Ectodermal cell (in vitro differentiated cells): Measurements from ENCODE around the gene PLEKHA7. TPM values are rescaled to one million over a fixed set of nuclear protein-coding genes. Genes with fewer than 3 reads are reported as not detected.
A peak's percentile ranks its signal among the peaks of the same experiment; 100 is the strongest.
"Not testable (repeated sequence)": the region's sequence is repeated elsewhere in the genome, so short reads cannot be mapped to it uniquely, and the experiment has no call there.

Experiments
- H3K27ac ChIP-seq: 2 replicates; pipeline ENCODE4 v1.7.0; 2013; ENCODE audit warnings: mild to moderate bottlenecking, low read depth, low read length; ENCODE audit not compliant: insufficient read depth, poor library complexity, severe bottlenecking
- H3K27me3 ChIP-seq: 2 replicates; pipeline ENCODE4 v1.7.0; 2013; ENCODE audit warnings: mild to moderate bottlenecking, low read length; ENCODE audit not compliant: insufficient read depth, control insufficient read depth, poor library complexity, severe bottlenecking
- H3K36me3 ChIP-seq: one replicate; pipeline ENCODE4 v1.7.0; 2013; ENCODE audit warnings: low read length; ENCODE audit not compliant: control insufficient read depth, insufficient read depth
- H3K4me1 ChIP-seq: one replicate; pipeline ENCODE4 v1.7.0; 2013; ENCODE audit warnings: low read length; ENCODE audit not compliant: control insufficient read depth, insufficient read depth
- H3K4me3 ChIP-seq: 2 replicates; pipeline ENCODE4 v1.7.0; 2013; ENCODE audit warnings: low read depth, low read length, control low read depth; ENCODE audit not compliant: insufficient read depth
- H3K9me3 ChIP-seq: 2 replicates; pipeline ENCODE4 v1.7.0; 2013; ENCODE audit warnings: mild to moderate bottlenecking, low read length, moderate library complexity; ENCODE audit not compliant: control insufficient read depth
- WGBS, 2 experiments: methylation state at CpG; one replicate each; pipeline ENCODE4 v1.1.7; 2013; ENCODE audit warnings: missing lambda C conversion rate in 2 of 2; 5-methylcytosine and 5-hydroxymethylcytosine counted together
- polyA plus RNA-seq, 4 experiments: library from polyadenylated mRNA; stranded (reverse); fragments of 50-300 nt; gene quantifications; one replicate each; pipeline ENCODE4 v1.2.3, GENCODE V29; 2013

Gene PLEKHA7, protein sequence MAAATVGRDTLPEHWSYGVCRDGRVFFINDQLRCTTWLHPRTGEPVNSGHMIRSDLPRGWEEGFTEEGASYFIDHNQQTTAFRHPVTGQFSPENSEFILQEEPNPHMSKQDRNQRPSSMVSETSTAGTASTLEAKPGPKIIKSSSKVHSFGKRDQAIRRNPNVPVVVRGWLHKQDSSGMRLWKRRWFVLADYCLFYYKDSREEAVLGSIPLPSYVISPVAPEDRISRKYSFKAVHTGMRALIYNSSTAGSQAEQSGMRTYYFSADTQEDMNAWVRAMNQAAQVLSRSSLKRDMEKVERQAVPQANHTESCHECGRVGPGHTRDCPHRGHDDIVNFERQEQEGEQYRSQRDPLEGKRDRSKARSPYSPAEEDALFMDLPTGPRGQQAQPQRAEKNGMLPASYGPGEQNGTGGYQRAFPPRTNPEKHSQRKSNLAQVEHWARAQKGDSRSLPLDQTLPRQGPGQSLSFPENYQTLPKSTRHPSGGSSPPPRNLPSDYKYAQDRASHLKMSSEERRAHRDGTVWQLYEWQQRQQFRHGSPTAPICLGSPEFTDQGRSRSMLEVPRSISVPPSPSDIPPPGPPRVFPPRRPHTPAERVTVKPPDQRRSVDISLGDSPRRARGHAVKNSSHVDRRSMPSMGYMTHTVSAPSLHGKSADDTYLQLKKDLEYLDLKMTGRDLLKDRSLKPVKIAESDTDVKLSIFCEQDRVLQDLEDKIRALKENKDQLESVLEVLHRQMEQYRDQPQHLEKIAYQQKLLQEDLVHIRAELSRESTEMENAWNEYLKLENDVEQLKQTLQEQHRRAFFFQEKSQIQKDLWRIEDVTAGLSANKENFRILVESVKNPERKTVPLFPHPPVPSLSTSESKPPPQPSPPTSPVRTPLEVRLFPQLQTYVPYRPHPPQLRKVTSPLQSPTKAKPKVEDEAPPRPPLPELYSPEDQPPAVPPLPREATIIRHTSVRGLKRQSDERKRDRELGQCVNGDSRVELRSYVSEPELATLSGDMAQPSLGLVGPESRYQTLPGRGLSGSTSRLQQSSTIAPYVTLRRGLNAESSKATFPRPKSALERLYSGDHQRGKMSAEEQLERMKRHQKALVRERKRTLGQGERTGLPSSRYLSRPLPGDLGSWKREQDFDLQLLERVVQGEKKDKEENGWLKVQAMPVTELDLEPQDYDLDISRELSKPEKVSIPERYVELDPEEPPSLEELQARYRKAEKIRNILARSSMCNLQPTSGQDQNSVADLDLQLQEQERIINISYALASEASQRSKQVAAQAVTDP
- polyA plus RNA-seq (2013, experiment 1 of 4): 20.9 TPM
- polyA plus RNA-seq (2013, experiment 2 of 4): 21.4 TPM
- 18.0 TPM for polyA plus RNA-seq (2013, experiment 3 of 4)
- polyA plus RNA-seq (2013, experiment 4 of 4): 15.9 TPM

- 0% methylated on average over 71 to 76 of the region's 76 CpGs for WGBS, 2 experiments
- Histone ChIP-seq H3K4me3 (peak within 1 kb of the TSS; percentile 64), H3K9me3 (no peaks in the 10 kb centered on the region), H3K27me3 (peaks cover 53% of the 10 kb centered on the region), H3K27ac (no peak within 1 kb of the TSS), H3K36me3 (no peaks in the 10 kb centered on the region), H3K4me1 (no peaks in the 10 kb centered on the region)
Observed at GRCh38 chr11:17014321-17014832, at the start of gene PLEKHA7. TSS of gene PLEKHA7 (minus strand) at chr11:17014414. CDS start at chr11:17014401, 13 bp downstream.

DNA sequence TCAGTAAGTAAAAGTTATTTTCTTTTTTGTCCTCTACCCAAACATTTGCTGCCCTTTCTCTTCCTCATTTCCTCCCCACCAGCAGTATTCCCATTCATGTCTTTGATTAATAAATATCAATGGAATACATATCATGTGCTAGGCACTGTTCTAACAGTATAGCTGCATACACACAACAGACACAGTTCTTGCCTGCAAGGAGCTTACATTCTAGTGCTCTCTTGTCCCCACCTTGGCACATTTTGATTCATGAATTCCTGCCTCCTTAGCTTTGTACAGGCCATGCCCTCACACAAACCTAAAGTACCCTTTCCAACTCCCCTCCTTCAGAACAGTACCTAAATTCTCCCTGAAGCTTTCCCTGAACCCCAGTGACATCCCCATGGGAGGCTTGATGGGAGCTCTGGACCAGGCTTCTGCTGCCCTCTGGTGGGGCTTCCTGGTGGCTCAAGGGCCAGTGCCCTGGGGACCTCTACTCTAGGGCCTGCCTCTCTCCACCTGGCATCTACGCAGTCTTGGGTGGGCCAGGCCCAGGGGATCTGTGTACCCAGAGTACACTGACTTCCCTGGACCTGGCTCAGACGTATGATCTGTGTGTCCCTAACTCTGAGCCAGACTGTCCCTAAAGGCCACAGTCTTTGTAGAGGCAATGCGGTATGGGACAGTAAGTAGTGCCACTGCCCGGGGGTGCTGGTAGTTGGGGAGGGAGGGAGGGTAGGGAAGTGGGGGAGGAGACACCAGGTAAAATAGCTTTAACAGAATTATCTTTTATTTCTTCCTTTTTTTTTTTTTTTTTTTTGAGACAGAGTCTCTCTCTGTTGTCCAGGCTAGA lies 49.2 kb upstream of the PLEKHA7 start:
- Histone ChIP-seq H3K4me3 (no peak overlapping the region), H3K27ac (no peak overlapping the region), H3K36me3 (no peaks in the 10 kb centered on the region), H3K9me3 (no peaks in the 10 kb centered on the region), H3K27me3 (no peaks in the 10 kb centered on the region), H3K4me1 (no peaks in the 10 kb centered on the region)
- WGBS, 2 experiments: 80% methylated on average over 4 of the region's 4 CpGs

- not testable (repeated sequence) for H3K27me3 ChIP-seq, H3K27ac ChIP-seq, H3K9me3 ChIP-seq, H3K4me3 ChIP-seq, H3K36me3 ChIP-seq, H3K4me1 ChIP-seq
- 96% methylated on average over 22 of the region's 27 CpGs for WGBS, 2 experiments
Observed at GRCh38 chr11:17051146-17051545, 36.9 kb upstream of the PLEKHA7 start.

GRCh38 chr11:17048491-17048890 lies 34.3 kb upstream of the PLEKHA7 start:
- not testable (repeated sequence) for H3K4me1 ChIP-seq, H3K27ac ChIP-seq, H3K4me3 ChIP-seq, H3K27me3 ChIP-seq, H3K36me3 ChIP-seq, H3K9me3 ChIP-seq
- 85 to 94% methylated on average over 4 of the region's 4 CpGs for WGBS, 2 experiments

DNA sequence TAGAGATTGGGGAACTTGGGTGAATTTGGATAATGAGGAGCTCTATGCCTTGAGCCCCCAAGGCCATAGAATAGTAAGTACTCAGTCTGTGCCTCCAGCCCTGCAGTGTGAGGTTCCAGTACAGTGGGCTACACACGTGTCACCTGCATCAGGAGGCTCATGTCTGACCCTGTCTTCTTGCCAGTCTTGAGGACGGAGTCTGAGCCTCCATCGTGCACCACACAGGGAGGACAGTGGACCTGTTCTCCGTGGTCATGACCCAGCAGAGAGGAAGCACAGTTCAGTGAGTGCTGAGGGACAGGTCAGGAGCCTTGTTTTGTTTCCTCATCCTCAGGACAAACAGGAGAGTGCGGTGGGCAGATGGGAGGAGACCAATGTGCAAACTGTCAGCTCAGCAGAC lies 32.5 kb upstream of the PLEKHA7 start:
- Histone ChIP-seq H3K27me3 (no peaks in the 10 kb centered on the region), H3K4me3 (no peak overlapping the region)
- 78 to 82% methylated on average over 5 of the region's 5 CpGs for WGBS, 2 experiments

GRCh38 chr11:17036666-17037658 lies 22.7 kb upstream of the PLEKHA7 start:
- 82 to 86% methylated on average over 6 of the region's 6 CpGs for WGBS, 2 experiments
- Histone ChIP-seq H3K4me3 (no peak overlapping the region), H3K4me1 (no peaks in the 10 kb centered on the region), H3K9me3 (no peaks in the 10 kb centered on the region), H3K36me3 (no peaks in the 10 kb centered on the region), H3K27ac (no peak overlapping the region), H3K27me3 (no peaks in the 10 kb centered on the region)

More for the DNA sequence above, 32.5 kb upstream of the PLEKHA7 start:
- H3K4me1 ChIP-seq: no peaks in the 10 kb centered on the region
- no peaks in the 10 kb centered on the region for H3K36me3 ChIP-seq
- H3K27ac ChIP-seq: no peak overlapping the region
- H3K9me3 ChIP-seq: no peaks in the 10 kb centered on the region

GRCh38 chr11:17034027-17034426 lies 19.8 kb upstream of the PLEKHA7 start:
- WGBS, 2 experiments: 90 to 92% methylated on average over 8 to 9 of the region's 10 CpGs
- not testable (repeated sequence) for H3K9me3 ChIP-seq, H3K4me1 ChIP-seq, H3K27ac ChIP-seq, H3K27me3 ChIP-seq, H3K4me3 ChIP-seq, H3K36me3 ChIP-seq

DNA sequence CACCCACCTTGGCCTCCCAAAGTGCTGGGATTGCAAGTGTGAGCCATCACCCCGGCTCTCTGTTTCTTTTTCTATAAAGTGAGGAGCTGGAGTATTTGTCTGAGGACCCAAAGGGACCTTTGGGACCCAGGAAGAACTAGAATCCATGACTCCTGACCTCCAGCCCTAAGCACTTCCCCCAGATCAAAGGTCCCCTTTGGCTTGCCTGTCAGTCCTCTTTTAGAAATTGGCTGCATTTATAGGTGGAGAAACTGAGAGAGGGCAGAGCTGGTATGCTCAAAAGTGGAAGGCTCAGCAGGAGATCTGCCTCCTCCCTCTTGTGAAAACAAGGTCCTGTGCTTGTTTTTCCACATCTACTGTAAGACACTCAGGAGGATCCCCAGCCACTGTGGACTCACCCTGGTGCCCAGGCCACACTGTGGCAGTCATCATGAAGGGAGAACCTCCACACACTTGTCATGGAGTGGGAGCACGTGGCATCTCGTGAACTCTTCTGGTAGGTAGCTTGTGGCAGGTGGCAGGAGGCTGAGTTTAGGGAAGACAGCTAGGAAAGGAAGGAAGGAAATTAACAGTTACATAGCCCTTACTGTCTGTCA lies 12.4 kb upstream of the PLEKHA7 start:
- Histone ChIP-seq H3K27ac (no peak overlapping the region), H3K27me3 (no peaks in the 10 kb centered on the region)
- WGBS, 2 experiments: 89 to 94% methylated on average over 3 of the region's 3 CpGs

More for the DNA sequence above, 12.4 kb upstream of the PLEKHA7 start:
- Histone ChIP-seq H3K9me3 (no peaks in the 10 kb centered on the region), H3K36me3 (no peaks in the 10 kb centered on the region), H3K4me3 (no peak overlapping the region), H3K4me1 (no peaks in the 10 kb centered on the region)
